Gastrocnemius medialis (tissue), 4 donors: ENCODE measurements around the gene HSPA14.

Experiments
- CTCF ChIP-seq, 5 experiments: fragments of 450-650 bp in 3 of 5; fragments of 200-600 bp in 2 of 5; sonication (generic) in 2 of 5; IDR thresholded peaks in 4 of 5; conservative IDR thresholded peaks in 1 of 5; 1 replicate in 4 of 5; 2 replicates in 1 of 5; pipeline ENCODE4 v1.5.1; 2016 to 2019; ENCODE audit warnings: antibody characterized with exemption in 5 of 5, mild to moderate bottlenecking in 3 of 5, moderate library complexity in 3 of 5
- POLR2A ChIP-seq, 2 donors: fragments of 450-650 bp; IDR thresholded peaks; one replicate each; pipeline ENCODE4 v1.6.1; 2017; ENCODE audit warnings: antibody characterized with exemption in 2 of 2, mild to moderate bottlenecking in 2 of 2, moderate library complexity in 2 of 2

- no peak for TF ChIP-seq CTCF (IDR thresholded peaks at IDR 0.05 in 4 of 5, conservative IDR thresholded peaks at IDR 0.05 in 1 of 5)
- TF ChIP-seq POLR2A (IDR thresholded peaks at IDR 0.05) = no peak
Measured at GRCh38 chr10:14820010-14820774, 17.9 kb upstream of the HSPA14 start.
